ENCODE data around the gene FOXRED2. TPM values are rescaled to one million over a fixed set of nuclear protein-coding genes. Genes with fewer than 3 reads are reported as not detected.

Gene FOXRED2
- total RNA-seq, 1 donor from 2014 or later: 4.7 TPM

GRCh38 chr22:36481393-36482168 lies 25.3 kb downstream of the FOXRED2 start, which contains the start of gene TXN2:
Gene TXN2, minus strand, starts transcription at chr22:36481640. Its CDS starts 803 bp downstream, at chr22:36480837.
- peak within 1 kb of the TSS; percentile 94 for H3K27ac ChIP-seq
- peak within 1 kb of the TSS; percentile 65 for H3K9ac ChIP-seq
- H3K4me3 ChIP-seq: peak within 1 kb of the TSS; percentile 64

GRCh38 chr22:36480941-36481392 lies 25.9 kb downstream of the FOXRED2 start:
- Histone ChIP-seq H3K27ac (peak overlapping the region; percentile 94), H2AFZ (replicated peaks) (peak overlapping the region; percentile 84), H3K4me3 (peak overlapping the region; percentile 64), H3K4me1 (peaks cover 6% of the 10 kb centered on the region), H3K9ac (peak overlapping the region; percentile 65), H3K27me3 (peaks cover 23% of the 10 kb centered on the region), H4K20me1 (ENCODE audit: low read depth) (no peaks in the 10 kb centered on the region), H3K79me2 (ENCODE audit: low read depth) (peaks cover 5% of the 10 kb centered on the region), H3K36me3 (no peaks in the 10 kb centered on the region), H3K4me2 (peak overlapping the region; percentile 86), H3F3A (ENCODE audit: low read depth) (peaks cover 23% of the 10 kb centered on the region), H3K9me3 (ENCODE audit: low read depth) (no peaks in the 10 kb centered on the region)
- TF ChIP-seq EZH2 (IDR thresholded peaks at IDR 0.05): peak; percentile 39
- TF ChIP-seq CTCF (IDR thresholded peaks at IDR 0.05): no peak
- Mint-ChIP-seq H3K27ac (peak overlapping the region; percentile 99), H3K36me3 (peaks cover 14% of the 10 kb centered on the region), H3K4me1 (peaks cover 9% of the 10 kb centered on the region), H3K27me3 (ENCODE audit: insufficient read depth, low read depth) (peaks cover 2% of the 10 kb centered on the region), H3K9me3 (no peaks in the 10 kb centered on the region), H3K4me3 (peak overlapping the region; percentile 94)
- DNase-seq (ENCODE audit: low spot score): no peak

More at GRCh38 chr22:36481393-36482168, 25.3 kb downstream of the FOXRED2 start, which contains the start of gene TXN2:
- no peaks in the 10 kb centered on the region for H3K9me3 ChIP-seq (ENCODE audit: low read depth)
- peak within 1 kb of the TSS; percentile 94 for H3K4me3 Mint-ChIP-seq
- DNase-seq (ENCODE audit: low spot score): peak; percentile 97
- peak; percentile 13 for TF ChIP-seq EZH2 (IDR thresholded peaks at IDR 0.05)
- no peak for TF ChIP-seq EZH2phosphoT487 (IDR thresholded peaks at IDR 0.05)
- TF ChIP-seq CTCF (IDR thresholded peaks at IDR 0.05): no peak
- H3K79me2 ChIP-seq (ENCODE audit: low read depth): peaks cover 5% of the 10 kb centered on the region
- peak within 1 kb of the TSS; percentile 99 for H3K27ac Mint-ChIP-seq
- peaks cover 23% of the 10 kb centered on the region for H3K27me3 ChIP-seq
- H3K36me3 Mint-ChIP-seq: peaks cover 16% of the 10 kb centered on the region
- H2AFZ ChIP-seq (replicated peaks): peak within 1 kb of the TSS; percentile 84
- H4K20me1 ChIP-seq (ENCODE audit: low read depth): no peaks in the 10 kb centered on the region
- peaks cover 23% of the 10 kb centered on the region for H3F3A ChIP-seq (ENCODE audit: low read depth)
- H3K36me3 ChIP-seq: no peaks in the 10 kb centered on the region
- peaks cover 6% of the 10 kb centered on the region for H3K4me1 ChIP-seq
- no peaks in the 10 kb centered on the region for H3K9me3 Mint-ChIP-seq
- peak within 1 kb of the TSS; percentile 86 for H3K4me2 ChIP-seq
- peaks cover 9% of the 10 kb centered on the region for H3K4me1 Mint-ChIP-seq
- peaks cover 2% of the 10 kb centered on the region for H3K27me3 Mint-ChIP-seq (ENCODE audit: insufficient read depth, low read depth)

GRCh38 chr22:36478966-36479365 lies 27.9 kb downstream of the FOXRED2 start:
- Histone ChIP-seq H3K9me3 (ENCODE audit: low read depth) (no peaks in the 10 kb centered on the region), H3K4me1 (peaks cover 6% of the 10 kb centered on the region), H3K9ac (no peak overlapping the region), H3K4me3 (no peak overlapping the region), H3F3A (ENCODE audit: low read depth) (peaks cover 23% of the 10 kb centered on the region), H3K36me3 (no peaks in the 10 kb centered on the region), H2AFZ (replicated peaks) (no peak overlapping the region), H3K79me2 (ENCODE audit: low read depth) (peaks cover 5% of the 10 kb centered on the region), H3K4me2 (no peak overlapping the region), H3K27ac (no peak overlapping the region), H3K27me3 (peaks cover 12% of the 10 kb centered on the region), H4K20me1 (ENCODE audit: low read depth) (no peaks in the 10 kb centered on the region)
- Mint-ChIP-seq H3K4me1 (peaks cover 9% of the 10 kb centered on the region), H3K36me3 (peaks cover 24% of the 10 kb centered on the region), H3K4me3 (no peak overlapping the region), H3K27me3 (ENCODE audit: insufficient read depth, low read depth) (peaks cover 2% of the 10 kb centered on the region), H3K9me3 (no peaks in the 10 kb centered on the region), H3K27ac (no peak overlapping the region)
- TF ChIP-seq EZH2 (IDR thresholded peaks at IDR 0.05) (no peak), EZH2phosphoT487 (IDR thresholded peaks at IDR 0.05) (no peak), CTCF (IDR thresholded peaks at IDR 0.05) (no peak)
- DNase-seq (ENCODE audit: low spot score): no peak

Measured in neural progenitor cell (in vitro differentiated cells).